ENCODE data around the gene TMEM120A.
A peak's percentile ranks its signal among the peaks of the same experiment; 100 is the strongest.

The TMEM120A gene

DNA sequence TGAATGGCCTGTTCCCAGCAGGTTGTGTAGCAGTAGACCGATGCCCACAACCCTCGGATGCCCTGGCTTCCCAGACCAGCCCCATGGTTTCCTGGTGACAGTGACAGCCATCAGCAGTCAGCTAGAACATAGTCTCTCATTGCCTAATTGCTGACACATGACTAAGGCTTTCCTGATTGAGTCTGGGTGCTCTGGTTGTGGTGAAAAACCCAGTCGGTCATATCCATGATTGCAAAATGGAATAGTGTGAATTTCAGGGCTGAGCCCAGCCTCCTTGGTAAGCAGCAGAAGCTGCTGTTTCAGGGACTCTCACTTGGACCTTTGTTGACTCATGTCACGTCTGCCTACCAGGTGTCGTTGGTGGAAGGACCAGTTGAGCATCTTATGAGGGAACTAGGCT lies 42.9 kb downstream of the TMEM120A start:
- TF ChIP-seq, protein P1, sequence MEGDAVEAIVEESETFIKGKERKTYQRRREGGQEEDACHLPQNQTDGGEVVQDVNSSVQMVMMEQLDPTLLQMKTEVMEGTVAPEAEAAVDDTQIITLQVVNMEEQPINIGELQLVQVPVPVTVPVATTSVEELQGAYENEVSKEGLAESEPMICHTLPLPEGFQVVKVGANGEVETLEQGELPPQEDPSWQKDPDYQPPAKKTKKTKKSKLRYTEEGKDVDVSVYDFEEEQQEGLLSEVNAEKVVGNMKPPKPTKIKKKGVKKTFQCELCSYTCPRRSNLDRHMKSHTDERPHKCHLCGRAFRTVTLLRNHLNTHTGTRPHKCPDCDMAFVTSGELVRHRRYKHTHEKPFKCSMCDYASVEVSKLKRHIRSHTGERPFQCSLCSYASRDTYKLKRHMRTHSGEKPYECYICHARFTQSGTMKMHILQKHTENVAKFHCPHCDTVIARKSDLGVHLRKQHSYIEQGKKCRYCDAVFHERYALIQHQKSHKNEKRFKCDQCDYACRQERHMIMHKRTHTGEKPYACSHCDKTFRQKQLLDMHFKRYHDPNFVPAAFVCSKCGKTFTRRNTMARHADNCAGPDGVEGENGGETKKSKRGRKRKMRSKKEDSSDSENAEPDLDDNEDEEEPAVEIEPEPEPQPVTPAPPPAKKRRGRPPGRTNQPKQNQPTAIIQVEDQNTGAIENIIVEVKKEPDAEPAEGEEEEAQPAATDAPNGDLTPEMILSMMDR (conservative IDR thresholded peaks at IDR 0.05; ENCODE audit: low read depth, low read length): no peak
- no peak overlapping the region for H3K4me3 ChIP-seq (ENCODE audit: low read depth, low read length)
- DNase-seq (ENCODE audit: low read depth): peak; percentile 85

DNA sequence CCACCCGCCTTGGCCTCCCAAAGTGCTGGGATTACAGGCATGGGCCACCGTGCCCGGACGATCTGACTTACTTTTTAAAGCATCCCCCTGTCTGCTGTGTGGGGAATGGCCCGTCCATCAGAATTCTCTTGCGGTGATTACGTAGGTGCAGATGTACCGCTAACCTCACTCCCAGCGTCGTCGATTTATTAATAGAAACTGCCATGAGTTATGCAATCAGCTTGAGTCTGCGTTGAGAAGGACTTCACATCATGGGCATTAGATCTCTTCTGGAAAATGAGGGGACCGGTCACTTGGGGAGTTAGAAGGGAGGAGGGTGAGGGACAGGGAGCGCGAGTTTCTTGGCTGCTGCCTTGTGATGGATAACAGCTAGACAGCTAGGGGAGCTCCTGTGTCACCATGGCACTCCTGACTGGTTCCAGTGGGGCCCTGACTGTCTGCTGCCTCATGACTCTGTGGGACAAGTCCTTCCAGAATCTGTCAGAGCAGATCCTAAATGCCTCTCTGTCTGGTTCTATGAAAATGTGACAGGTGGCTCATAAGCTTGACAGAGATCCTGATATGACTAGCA lies 44.2 kb downstream of the TMEM120A start:
- no peak for DNase-seq (ENCODE audit: low read depth)
- TF ChIP-seq, protein P1 (conservative IDR thresholded peaks at IDR 0.05; ENCODE audit: low read depth, low read length): no peak
- no peak overlapping the region for H3K4me3 ChIP-seq (ENCODE audit: low read depth, low read length)

DNA sequence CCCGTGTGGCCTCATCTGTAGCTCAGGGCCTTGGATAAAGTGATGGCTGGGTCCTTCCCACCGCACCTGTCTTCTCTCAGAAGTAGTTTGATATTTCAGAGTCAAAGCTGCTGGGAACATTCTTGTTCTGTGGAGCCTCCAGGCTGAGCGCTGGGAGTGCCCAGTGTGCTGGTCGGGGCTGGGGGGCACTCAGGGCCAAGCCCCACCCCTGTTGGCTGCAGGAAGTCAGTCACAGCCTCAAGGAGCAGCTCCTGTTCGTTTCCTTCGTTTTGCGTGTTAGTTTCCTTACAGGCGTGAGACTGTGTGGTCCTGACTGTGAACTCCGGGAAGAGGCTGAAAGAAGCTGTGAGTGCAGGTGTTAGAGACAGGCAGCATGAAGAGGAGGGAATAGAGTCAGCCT lies 46.2 kb downstream of the TMEM120A start:
- TF ChIP-seq, protein P1 (conservative IDR thresholded peaks at IDR 0.05; ENCODE audit: low read depth, low read length): no peak
- no peak for DNase-seq (ENCODE audit: low read depth)
- no peak overlapping the region for H3K4me3 ChIP-seq (ENCODE audit: low read depth, low read length)

DNA sequence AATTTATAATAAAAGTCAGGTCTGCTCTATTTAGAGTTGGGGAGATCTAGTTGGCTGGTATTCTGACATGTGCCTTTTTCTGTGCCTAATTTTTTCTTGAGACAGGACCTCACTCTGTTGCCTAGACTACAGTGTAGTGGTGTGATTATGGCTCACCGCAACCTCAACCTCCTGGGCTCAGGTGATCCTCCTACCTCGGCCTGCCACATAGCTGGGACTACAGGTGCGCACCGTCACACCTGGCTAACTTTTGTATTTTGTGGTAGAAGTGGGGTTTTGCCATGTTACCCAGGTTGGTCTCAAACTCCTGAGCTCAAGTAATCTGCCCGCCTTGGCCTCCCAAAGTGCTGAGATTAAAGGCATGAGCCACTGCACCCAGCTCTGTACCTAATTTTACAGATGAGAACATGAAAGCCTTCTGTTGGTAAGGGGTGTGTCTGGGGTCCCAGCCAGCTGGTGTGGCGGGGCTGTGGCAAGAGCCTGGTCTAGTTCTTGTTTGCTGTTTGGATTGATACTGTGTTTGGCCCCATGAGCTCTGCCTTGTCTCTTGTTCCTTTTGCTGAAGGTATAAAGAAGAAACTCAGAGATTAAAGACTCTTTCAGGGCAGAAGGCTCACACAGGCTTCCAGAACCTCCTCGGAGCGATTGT lies 48.1 kb downstream of the TMEM120A start:
- no peak for DNase-seq (ENCODE audit: low read depth)
- TF ChIP-seq, protein P1 (conservative IDR thresholded peaks at IDR 0.05; ENCODE audit: low read depth, low read length): no peak
- H3K4me3 ChIP-seq (ENCODE audit: low read depth, low read length): no peak overlapping the region

DNA sequence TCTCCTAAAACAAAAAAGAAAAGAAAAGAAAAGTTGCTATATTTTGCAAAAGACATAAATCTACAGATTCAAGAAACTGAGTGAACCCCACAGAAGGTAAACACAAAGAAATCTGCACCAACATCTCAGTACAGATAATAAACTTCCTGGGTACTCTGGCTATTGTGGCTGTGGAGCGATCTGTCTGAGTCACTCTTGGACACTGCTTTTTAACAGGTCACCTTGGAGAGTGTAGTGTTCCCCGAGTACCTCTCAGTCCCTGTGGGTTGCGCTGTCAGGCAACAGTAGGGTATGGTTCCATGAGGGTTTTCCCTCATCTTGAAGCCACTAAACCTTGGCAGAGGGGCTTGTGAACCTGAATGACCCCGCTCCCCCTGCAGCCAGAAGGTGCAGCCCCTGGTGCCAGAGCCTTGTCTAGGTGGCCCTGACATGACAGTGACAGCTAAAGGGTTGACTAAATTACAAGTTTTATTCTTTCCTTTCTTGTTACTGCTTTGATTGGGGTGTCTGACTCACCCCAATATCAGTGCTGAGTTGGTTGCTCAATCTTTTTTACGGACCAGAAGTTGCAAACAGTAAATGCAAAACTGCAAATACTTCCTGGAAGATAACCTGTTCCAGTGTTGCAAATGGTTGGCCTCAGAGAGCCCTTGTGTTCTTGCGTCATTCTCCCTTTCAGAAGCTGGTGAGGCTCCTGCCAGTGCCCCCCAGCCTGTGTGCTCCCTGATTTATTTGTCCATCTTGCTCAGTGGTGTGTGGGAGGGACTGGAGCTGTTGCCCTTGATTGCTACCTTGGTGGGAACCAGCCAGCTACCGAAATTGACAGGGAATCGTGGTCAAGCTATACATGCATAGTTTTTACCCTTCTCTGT lies 48.9 kb downstream of the TMEM120A start:
- H3K4me3 ChIP-seq (ENCODE audit: low read depth, low read length): no peak overlapping the region
- peak; percentile 79 for DNase-seq (ENCODE audit: low read depth)
- TF ChIP-seq, protein P1 (conservative IDR thresholded peaks at IDR 0.05; ENCODE audit: low read depth, low read length): no peak

DNA sequence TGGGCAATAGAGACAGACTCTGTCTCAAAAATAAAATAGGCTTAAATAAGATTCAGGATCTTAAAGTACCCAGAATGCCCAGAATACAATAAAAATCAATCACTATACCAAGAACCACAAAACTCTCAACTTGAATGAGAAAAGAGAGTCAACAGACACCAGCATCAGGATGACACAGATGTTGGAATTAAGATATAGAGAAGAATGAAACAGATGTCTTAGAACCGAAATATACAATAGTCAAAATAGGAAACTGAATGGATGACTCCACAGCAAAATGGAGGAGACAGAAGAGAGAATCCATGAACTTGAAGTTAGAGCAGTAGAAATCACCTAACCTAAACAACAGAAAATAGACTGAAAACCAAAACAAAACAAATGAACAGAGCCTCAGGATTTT lies 49.9 kb downstream of the TMEM120A start:
- no peak for DNase-seq (ENCODE audit: low read depth)
- TF ChIP-seq, protein P1 (conservative IDR thresholded peaks at IDR 0.05; ENCODE audit: low read depth, low read length): no peak
- no peak overlapping the region for H3K4me3 ChIP-seq (ENCODE audit: low read depth, low read length)
